ENCODE results near the gene MTO1.

DNA sequence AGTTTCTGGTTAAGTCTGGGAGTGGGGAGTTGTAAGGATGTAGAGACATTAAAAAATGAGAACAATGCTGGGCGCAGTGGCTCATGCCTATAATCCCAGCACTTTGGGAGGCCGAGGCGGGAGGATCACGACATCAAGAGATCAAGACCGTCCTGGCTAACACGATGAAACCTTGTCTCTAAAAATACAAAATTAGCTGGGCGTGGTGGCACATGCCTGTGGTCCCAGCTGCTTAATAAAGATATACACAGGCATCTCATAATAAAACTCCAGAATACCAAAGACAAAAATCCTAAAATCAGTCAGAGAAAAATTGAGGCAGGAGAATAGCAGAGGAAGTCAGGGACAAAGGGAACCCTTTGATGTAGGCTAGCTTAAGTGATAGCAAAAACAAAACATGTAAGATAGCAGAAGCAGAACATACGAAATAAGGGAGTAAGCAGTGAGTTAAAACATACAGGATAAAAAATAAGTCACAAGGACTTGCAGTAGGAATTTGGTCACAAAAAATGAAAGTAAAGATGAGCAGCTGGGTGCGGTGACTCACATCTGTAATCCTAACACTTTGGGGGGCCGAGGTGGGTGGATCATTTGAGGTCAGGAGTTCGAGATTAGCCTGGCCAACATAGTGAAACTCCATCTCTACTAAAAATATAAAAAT lies 43.3 kb upstream of the MTO1 start:
- TF ChIP-seq POLR2A (IDR thresholded peaks at IDR 0.05; ENCODE audit: low read depth, low read length) (no peak), RCOR1 (IDR thresholded peaks at IDR 0.05; ENCODE audit: insufficient replicate concordance, low read length) (no peak)
- TF ChIP-seq, protein P1, sequence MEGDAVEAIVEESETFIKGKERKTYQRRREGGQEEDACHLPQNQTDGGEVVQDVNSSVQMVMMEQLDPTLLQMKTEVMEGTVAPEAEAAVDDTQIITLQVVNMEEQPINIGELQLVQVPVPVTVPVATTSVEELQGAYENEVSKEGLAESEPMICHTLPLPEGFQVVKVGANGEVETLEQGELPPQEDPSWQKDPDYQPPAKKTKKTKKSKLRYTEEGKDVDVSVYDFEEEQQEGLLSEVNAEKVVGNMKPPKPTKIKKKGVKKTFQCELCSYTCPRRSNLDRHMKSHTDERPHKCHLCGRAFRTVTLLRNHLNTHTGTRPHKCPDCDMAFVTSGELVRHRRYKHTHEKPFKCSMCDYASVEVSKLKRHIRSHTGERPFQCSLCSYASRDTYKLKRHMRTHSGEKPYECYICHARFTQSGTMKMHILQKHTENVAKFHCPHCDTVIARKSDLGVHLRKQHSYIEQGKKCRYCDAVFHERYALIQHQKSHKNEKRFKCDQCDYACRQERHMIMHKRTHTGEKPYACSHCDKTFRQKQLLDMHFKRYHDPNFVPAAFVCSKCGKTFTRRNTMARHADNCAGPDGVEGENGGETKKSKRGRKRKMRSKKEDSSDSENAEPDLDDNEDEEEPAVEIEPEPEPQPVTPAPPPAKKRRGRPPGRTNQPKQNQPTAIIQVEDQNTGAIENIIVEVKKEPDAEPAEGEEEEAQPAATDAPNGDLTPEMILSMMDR (conservative IDR thresholded peaks at IDR 0.05; ENCODE audit: low read depth, low read length): no peak

Measured in IMR-90 (cell line).